PC-9 (cell line): ENCODE measurements around the gene PACRGL. TPM values are rescaled to one million over a fixed set of nuclear protein-coding genes. Genes with fewer than 3 reads are reported as not detected.

Experiments used
- BruUV-seq: library from RNA; stranded (reverse); fragments of 400-500 nt; replicated peaks from 2 replicates; lab custom pipeline; 2021; lab: Mats Ljungman, UMichigan
- CTCF ChIA-PET: fragments of 300-600 bp; sonication (Branson Sonifier 250); formaldehyde crosslinking; loops from one replicate; lab custom pipeline; 2022; ENCODE audit warnings: antibody characterized with exemption; lab: Charles Lee
- POLR2A ChIA-PET: fragments of 300-600 bp; sonication (Branson Sonifier 250); formaldehyde crosslinking; loops from one replicate; lab custom pipeline; 2022; ENCODE audit warnings: antibody characterized with exemption; ENCODE audit not compliant: unreplicated experiment; lab: Charles Lee
- DNase-seq, 2 experiments: peaks; one replicate each; pipeline versions ENCODE4 v3.0.0 to v3.0.0-alpha.2; 2015 to 2022; ENCODE audit warnings: mixed read lengths in 1 of 2
- H2AFZ ChIP-seq: fragments of 200-600 bp; sonication (generic); 2 replicates; pipeline ENCODE4 v1.8.1; 2017; ENCODE audit warnings: antibody characterized with exemption
- H3F3A ChIP-seq: fragments of 200-600 bp; sonication (generic); 2 replicates; pipeline ENCODE4 v1.8.1; 2017; ENCODE audit warnings: antibody characterized with exemption, mild to moderate bottlenecking, low read depth; ENCODE audit not compliant: insufficient read depth
- H3K27ac ChIP-seq: fragments of 200-600 bp; sonication (generic); 2 replicates; pipeline ENCODE4 v1.6.1; 2016; ENCODE audit warnings: mixed run types
- H3K27me3 ChIP-seq: fragments of 200-600 bp; sonication (generic); 2 replicates; pipeline ENCODE4 v1.6.1; 2016; ENCODE audit warnings: low read depth, mixed run types; ENCODE audit not compliant: insufficient read depth
- H3K36me3 ChIP-seq: fragments of 200-600 bp; sonication (generic); 2 replicates; pipeline ENCODE4 v1.6.1; 2016; ENCODE audit warnings: low read depth, mixed run types
- H3K4me1 ChIP-seq: fragments of 200-600 bp; sonication (generic); replicated peaks from 2 replicates; pipeline ENCODE4 v1.6.1; 2016; ENCODE audit warnings: mixed run types; ENCODE audit not compliant: insufficient read depth
- H3K4me2 ChIP-seq: fragments of 200-600 bp; sonication (generic); 2 replicates; pipeline ENCODE4 v1.6.1; 2017; ENCODE audit warnings: mixed run types
- H3K4me3 ChIP-seq: fragments of 200-600 bp; sonication (generic); 2 replicates; pipeline ENCODE4 v1.6.1; 2016; ENCODE audit warnings: mixed run types
- H3K79me2 ChIP-seq: fragments of 200-600 bp; sonication (generic); 2 replicates; pipeline ENCODE4 v1.6.1; 2017; ENCODE audit warnings: low read depth, mixed run types
- H3K9me2 ChIP-seq: fragments of 200-600 bp; sonication (generic); 2 replicates; pipeline ENCODE4 v1.8.1; 2017; ENCODE audit warnings: mild to moderate bottlenecking; ENCODE audit not compliant: insufficient read depth
- H3K9me3 ChIP-seq: fragments of 200-600 bp; sonication (generic); 2 replicates; pipeline ENCODE4 v1.8.1; 2016; ENCODE audit warnings: low read depth; ENCODE audit not compliant: insufficient read depth
- H4K20me1 ChIP-seq: fragments of 200-600 bp; sonication (generic); 2 replicates; pipeline ENCODE4 v1.8.1; 2017; ENCODE audit not compliant: insufficient read depth
- EZH2 ChIP-seq: fragments of 200-600 bp; sonication (generic); IDR thresholded peaks from 2 replicates; pipeline ENCODE4 v1.8.0; 2017; ENCODE audit warnings: antibody characterized with exemption, low read depth
- intact Hi-C: fragments of 100-400 bp; cut with micrococcal nuclease; formaldehyde crosslinking; loops from one replicate; pipeline ENCODE4 v1.10.0; 2022; ENCODE audit not compliant: unreplicated experiment
- total RNA-seq: library from RNA; stranded (reverse); gene quantifications from 2 replicates; pipeline ENCODE4 v1.2.3, GENCODE V29; 2021
- TF ChIP-seq, protein P1 (sequence below): fragments of 200-600 bp; sonication (generic); conservative IDR thresholded peaks from 2 replicates; pipeline ENCODE4 v1.6.1; 2017; ENCODE audit warnings: mixed run types, antibody characterized with exemption, mild to moderate bottlenecking, moderate library complexity

PACRGL gene
- total RNA-seq, 1 experiment from 2014 or later = 23.0 TPM

DNA sequence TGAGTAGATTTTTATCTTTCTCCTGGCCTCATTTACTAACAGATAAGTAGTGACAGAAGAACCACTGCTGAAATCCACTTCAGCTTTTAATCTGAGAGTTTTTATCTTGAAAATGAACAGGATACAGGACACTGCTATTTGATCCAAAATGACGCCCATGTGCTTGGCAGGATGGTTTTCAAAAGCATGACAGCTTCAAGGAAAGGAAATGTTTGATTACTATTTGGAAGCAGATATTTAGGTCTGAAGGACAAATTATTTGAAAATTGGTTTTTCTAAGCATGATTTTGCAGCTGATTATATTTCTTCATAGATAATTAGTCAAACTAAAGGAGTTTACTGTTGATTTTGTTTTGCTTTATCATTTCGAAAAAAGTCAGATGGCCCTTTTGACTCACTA lies 11.1 kb downstream of the PACRGL start:
- no peaks in the 10 kb centered on the region for H3K27me3 ChIP-seq
- no peaks in the 10 kb centered on the region for H3K4me1 ChIP-seq
- no peaks in the 10 kb centered on the region for H3K36me3 ChIP-seq
- intact Hi-C loops = no loop called here
- H4K20me1 ChIP-seq = no peaks in the 10 kb centered on the region
- no peak overlapping the region for H3K27ac ChIP-seq
- H3K79me2 ChIP-seq = no peaks in the 10 kb centered on the region
- ChIA-PET POLR2A (no interaction called here), CTCF (no interaction called here)
- BruUV-seq = no TSS peak
- no peak overlapping the region for H3K4me3 ChIP-seq
- H2AFZ ChIP-seq = no peak overlapping the region
- no peak overlapping the region for H3K4me2 ChIP-seq
- H3K9me2 ChIP-seq = no peaks in the 10 kb centered on the region
- no peak for DNase-seq
- H3K9me3 ChIP-seq = no peaks in the 10 kb centered on the region
- TF ChIP-seq, protein P1, sequence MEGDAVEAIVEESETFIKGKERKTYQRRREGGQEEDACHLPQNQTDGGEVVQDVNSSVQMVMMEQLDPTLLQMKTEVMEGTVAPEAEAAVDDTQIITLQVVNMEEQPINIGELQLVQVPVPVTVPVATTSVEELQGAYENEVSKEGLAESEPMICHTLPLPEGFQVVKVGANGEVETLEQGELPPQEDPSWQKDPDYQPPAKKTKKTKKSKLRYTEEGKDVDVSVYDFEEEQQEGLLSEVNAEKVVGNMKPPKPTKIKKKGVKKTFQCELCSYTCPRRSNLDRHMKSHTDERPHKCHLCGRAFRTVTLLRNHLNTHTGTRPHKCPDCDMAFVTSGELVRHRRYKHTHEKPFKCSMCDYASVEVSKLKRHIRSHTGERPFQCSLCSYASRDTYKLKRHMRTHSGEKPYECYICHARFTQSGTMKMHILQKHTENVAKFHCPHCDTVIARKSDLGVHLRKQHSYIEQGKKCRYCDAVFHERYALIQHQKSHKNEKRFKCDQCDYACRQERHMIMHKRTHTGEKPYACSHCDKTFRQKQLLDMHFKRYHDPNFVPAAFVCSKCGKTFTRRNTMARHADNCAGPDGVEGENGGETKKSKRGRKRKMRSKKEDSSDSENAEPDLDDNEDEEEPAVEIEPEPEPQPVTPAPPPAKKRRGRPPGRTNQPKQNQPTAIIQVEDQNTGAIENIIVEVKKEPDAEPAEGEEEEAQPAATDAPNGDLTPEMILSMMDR = no peak
- TF ChIP-seq EZH2 = no peak
- no peaks in the 10 kb centered on the region for H3F3A ChIP-seq

DNA sequence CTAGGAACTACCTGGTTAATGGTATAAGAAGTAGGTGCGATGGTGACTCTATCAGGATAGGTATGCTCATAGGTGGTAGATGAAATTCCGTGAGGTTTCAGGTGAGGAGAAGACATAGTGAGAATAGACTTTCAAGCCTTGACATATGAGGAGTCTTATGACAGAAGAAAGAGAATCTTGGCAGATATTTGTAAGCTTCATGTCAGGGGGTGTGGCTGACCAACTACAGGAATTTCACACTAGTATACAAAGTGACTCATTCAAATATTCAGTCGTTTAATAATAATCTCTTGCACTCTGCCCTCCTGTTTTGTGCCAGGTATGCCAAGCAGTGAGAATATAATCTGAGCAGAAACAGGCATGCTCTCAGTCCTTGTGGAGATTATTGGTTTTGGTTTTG lies 22.8 kb downstream of the PACRGL start:
- H4K20me1 ChIP-seq = no peaks in the 10 kb centered on the region
- H3K4me1 ChIP-seq = no peaks in the 10 kb centered on the region
- intact Hi-C loops = no loop called here
- CTCF ChIA-PET = no interaction called here
- no peak for DNase-seq
- H3K9me2 ChIP-seq = no peaks in the 10 kb centered on the region
- no peak overlapping the region for H3K4me2 ChIP-seq
- H3K9me3 ChIP-seq = no peaks in the 10 kb centered on the region
- H2AFZ ChIP-seq = no peak overlapping the region
- no TSS peak for BruUV-seq
- no peaks in the 10 kb centered on the region for H3K27me3 ChIP-seq
- H3K36me3 ChIP-seq = no peaks in the 10 kb centered on the region
- H3K4me3 ChIP-seq = no peak overlapping the region
- POLR2A ChIA-PET = no interaction called here
- H3K27ac ChIP-seq = no peak overlapping the region
- H3F3A ChIP-seq = no peaks in the 10 kb centered on the region
- no peaks in the 10 kb centered on the region for H3K79me2 ChIP-seq
- TF ChIP-seq, protein P1 = no peak
- no peak for TF ChIP-seq EZH2

- H3K79me2 ChIP-seq = no peaks in the 10 kb centered on the region
- no peaks in the 10 kb centered on the region for H4K20me1 ChIP-seq
- no peak overlapping the region for H3K4me3 ChIP-seq
- no peaks in the 10 kb centered on the region for H3K27me3 ChIP-seq
- no peaks in the 10 kb centered on the region for H3F3A ChIP-seq
- H3K9me2 ChIP-seq = no peaks in the 10 kb centered on the region
- no peaks in the 10 kb centered on the region for H3K4me1 ChIP-seq
- H3K27ac ChIP-seq = no peak overlapping the region
- intact Hi-C loops = no loop called here
- ChIA-PET CTCF (no interaction called here), POLR2A (no interaction called here)
- no peak overlapping the region for H2AFZ ChIP-seq
- H3K9me3 ChIP-seq = no peaks in the 10 kb centered on the region
- H3K4me2 ChIP-seq = no peak overlapping the region
- TF ChIP-seq EZH2 = no peak
- TF ChIP-seq, protein P1 = no peak
- BruUV-seq = no TSS peak
- no peak for DNase-seq
- no peaks in the 10 kb centered on the region for H3K36me3 ChIP-seq
Observed at GRCh38 chr4:20723463-20723862, 23.2 kb downstream of the PACRGL start.
